Measurements from ENCODE around the gene PTPRG.
A peak's percentile ranks its signal among the peaks of the same experiment; 100 is the strongest.

Gene PTPRG

DNA sequence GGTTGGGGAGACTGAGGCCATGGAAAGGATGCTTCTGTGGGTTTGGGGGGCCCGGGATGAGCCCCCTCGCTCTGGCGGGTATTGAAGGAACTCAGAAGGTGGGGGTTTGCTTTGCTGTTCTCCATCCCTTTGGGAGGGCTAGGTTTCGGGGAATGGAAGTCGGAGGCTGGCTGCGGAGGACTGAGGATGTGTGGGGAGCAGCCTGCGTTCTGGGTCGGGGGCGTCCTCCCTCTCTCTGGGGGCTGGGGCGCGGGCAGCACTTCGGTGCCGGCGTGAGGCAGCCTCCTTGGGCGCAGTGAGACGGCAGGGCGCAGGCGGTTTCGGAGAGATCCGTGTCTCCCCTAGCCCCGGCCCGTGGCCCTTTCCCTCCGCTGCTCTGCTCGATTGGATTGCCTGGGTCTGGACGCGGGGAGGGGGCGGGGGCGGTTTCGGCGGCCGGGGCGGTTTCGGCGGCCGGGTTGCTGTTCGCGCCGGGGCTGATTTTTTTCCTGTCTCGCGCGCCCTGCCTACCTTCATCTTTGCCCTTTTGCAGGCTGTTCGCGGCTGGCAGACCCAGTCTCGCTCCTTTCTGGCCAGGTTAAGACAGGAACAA lies 1.4 kb downstream of the PTPRG start:
- peak; percentile 39 for DNase-seq (ENCODE audit: low spot score)

DNA sequence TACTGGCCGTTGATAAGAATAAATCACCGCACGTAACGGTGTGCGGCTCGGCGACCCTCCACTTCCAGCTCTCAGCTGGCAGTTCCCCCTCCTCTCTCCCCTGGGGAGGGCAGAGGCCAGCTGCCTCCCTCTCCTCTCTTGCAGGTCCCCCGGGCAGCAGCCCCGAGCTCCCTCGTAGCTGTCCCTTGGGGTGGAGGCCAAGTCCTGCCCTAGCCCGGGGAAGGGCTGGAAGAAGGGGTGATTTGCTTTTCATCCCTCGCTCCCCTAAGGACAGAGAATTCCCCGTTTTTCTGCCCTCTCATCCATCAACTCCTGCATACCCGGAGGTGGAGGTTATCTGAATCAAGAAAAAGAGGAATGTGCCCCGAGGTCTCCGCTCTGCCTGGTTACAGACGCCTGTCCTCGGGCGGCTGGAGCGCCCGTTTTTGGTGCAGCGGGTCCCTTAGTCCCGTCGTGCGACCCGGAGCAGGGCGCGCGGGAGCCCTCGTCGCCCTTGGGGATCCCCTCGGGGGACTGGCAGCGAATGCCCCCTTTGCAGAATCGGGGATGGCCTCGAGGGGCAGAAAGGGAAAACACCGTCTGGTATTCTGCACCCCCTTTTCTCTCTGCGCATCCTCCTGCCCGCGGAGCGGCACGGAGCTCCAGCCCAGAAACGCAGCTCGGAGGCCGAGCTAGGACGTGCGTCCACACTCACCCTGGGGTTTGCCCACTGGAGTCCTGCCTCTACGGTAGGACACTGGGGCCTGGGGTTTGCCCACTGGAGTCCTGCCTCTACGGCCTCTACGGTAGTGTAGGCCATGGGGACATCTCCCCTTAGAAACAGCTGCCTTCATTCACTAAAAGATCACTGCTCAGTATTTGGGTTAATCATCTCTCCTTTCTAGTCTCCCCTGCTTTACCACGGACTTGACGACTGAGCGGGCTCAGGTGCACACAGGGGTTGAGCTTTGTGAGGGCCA lies 2.2 kb downstream of the PTPRG start:
- no peak for DNase-seq (ENCODE audit: low spot score)

DNA sequence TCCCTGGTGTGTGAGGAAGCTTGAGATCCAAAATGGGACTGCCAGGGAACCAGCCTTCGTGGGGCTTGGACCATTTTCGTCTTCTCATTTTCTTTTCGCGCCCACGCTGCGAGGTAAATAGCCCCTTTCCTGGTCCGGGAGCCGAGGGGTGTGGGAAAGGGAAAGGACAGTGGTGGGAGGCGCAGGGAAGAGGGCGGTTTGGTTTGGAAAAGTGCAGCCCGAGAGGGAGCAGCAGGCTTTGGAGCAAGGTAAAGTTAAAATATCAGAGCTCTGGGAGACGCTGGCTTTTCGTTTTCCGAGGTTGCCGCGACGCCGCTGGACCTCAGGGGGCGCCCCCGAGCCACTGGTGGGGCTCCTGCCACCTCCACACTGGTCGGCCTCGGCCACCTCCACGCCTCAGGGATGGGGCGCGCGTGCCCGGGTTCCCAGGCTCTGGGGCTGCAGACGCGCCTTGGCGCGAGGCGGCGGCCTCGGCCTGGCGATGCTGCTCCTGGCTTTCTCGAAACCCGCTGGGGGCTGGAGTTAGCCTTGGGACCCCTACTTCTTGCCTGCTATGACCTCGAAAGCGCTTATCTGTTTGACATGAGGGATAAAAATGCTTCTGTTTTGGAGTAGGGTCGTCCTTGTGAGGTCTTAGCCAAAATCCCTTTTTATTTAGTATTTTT lies 3.2 kb downstream of the PTPRG start:
- no peak for DNase-seq (ENCODE audit: low spot score)

DNA sequence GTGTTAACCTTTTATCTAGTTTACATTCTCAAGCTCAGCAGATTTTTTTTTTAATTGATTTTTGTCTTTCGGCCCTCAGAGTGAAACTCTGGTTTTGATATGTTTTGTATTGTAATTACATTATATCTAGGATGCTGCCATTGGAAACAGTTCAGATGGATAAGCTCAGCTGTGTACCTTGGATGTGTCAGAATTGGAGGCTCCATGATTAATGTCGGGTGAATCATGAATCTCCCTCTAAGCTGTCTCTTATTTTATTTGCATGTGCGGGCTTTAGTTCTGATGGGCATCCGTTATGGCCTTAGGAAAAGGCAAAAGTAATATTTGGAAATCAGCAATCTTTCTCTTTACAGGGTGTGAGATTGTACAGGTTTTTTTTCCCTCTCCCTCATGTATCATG lies 4.2 kb downstream of the PTPRG start:
- DNase-seq (ENCODE audit: low spot score), result peak; percentile 53

DNA sequence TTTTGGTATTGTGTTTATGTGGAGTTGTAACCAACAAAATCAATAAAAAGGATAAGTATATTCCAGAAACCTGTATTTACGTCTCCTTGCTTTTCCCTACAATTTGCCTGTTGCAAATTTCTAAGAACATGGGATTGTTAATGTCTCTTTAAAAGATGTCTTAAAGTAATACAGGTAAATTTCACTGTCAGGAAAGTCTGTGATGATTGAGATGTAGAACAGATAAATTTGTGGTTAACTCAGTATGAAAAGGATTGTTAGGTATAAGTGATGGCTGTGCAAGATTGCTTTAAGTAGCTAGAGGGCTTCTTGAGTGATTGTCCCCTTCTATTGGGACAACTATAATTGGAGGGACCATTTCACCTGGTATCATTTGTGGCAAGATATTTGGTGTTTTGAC lies 6.8 kb downstream of the PTPRG start:
- DNase-seq (ENCODE audit: low spot score), result no peak

DNA sequence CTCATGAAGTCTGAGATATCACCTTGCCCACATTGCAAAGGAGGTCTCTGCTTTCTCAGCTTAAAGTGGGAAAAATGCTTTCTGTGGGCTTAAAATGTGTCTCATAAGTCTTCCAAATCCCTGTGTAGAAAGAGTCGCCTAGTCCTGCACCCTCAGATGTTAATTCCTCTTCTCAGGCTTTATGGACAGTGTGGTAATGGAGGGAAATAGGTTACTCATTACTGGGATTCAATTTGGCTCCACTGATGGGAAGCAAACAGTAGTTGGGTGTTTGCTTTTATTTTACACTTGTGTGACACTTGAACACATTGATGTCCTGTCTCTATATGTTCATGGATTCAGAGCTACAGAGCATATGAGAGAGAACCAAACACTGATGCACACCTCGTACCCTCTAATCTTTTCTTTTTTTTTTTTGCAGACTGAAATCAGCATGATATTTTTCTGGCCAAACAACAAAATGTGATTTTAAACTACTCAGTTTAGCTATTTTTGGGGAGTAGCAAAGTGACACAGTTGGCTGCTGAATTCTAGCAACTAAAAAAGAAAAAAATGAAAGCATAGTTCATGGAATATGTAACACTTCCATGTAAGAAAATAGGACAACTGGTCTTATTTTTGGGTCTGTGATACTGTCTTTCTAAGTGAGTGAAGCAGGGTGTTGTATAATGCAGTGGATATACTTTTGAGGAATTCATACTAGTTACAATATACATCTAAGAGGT lies 8.6 kb downstream of the PTPRG start:
- DNase-seq (ENCODE audit: low spot score), result no peak

DNA sequence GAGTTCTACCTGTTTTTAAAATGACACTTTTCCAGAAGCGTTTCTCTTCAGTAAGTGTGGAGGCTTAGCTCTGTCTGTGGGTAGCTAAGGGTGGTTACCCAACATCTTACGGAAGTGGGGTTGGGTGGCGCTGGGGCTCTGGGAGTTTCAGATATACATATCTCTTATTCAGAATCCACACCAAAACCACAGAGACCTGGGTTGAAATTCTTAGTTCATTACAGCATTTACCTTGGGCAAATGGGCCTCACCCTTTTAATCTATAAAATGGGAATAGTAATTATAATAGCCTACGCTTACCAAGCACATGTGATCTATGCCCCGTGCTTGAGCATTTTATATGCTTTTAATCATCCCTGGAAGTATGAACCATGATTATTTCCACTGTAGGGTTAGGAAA lies 9.4 kb downstream of the PTPRG start:
- DNase-seq (ENCODE audit: low spot score), result no peak

DNA sequence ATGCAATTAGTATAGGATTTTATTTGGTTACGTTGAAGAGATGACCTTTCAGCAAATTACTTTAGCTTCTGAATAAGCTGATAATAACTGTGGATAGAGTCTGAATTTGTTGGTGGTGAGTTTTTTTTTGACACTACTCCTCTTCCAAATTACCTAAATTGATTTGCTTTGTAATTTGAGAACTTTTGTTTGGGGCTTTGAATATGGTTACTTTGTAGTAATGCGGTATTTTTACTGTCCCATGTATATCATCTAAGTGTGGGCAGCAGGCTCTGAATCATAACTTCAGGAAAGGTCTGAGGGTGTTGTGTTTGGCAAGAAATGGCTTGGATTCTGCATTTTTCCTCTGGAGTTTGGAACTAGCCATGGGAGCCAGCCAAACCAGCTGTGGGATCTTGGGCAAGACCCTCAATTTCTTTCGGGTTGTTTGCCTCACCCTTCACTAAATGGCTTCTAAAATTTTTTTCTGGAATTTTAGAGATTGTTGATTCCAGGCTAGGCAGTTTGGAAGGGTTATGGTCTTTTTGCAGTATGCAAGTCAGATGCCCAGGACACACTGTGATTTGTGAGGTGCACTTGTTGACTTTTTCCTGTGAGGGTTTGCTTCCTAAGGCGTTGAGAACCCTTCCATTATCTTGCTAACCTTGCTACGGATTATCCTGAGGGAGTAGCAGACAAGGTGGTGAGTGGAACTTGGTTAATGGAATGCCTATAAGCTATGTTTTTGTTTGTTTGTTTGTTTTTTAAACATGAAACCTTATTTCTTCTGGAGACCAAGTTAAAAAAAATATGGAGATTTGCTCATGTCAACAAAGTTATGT lies 10.4 kb downstream of the PTPRG start:
- DNase-seq (ENCODE audit: low spot score), result no peak

DNA sequence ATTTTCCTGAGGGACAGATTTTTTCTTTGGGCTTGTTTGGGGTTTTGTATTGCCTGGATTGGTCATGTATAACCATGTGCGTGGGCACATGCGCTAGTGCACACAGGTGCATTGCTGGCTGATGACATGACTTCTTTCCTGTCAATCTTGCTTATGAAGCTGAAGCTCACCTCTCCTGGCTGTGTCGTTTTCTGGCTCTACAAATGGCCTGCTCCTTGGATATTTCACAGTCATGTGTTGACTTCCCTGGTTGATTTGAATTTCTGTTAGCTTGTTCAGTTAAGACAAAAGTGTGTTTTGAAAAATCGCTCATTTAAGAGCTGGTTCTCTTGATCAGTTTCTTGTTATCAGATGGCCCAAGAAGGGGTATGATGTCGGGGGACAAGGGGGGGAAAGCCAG lies 11.5 kb downstream of the PTPRG start:
- no peak for DNase-seq (ENCODE audit: low spot score)

DNA sequence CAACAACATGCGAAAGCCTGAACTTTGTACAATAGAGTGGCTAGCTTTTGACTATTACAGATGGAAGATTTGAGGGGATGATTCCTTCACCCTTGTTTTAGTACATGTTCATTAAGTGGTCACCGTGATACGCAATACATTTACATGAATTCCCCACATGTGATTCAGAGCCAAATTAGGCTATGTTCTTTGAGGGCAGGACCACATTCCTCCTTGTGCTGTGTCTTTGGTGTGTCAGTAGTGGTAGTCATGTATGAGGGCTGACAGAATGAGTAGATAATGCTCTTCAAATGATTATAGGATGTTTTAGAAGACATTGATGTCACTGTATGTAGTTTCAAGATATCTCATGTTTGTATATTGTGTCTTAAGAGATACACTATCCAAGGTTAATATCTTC lies 12.1 kb downstream of the PTPRG start:
- DNase-seq (ENCODE audit: low spot score), result no peak

DNA sequence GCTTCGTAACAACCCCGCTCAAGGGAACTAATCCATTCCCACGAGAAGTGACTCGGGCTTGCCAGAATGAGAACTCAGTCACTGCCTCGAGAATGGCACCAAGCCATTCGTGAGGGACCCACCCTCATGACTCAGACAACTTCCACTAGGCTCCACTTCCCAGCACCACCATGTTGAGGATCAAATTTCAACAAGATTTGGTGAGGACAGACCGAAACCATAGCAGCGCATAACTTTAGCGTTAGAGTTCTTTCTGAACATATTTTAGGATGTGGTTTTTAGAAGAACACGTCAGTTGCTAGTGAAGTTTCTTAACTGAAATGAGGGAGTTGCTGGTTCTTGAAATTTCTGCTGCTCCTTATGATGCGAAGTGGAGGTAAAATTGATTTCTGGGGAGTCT lies 13.5 kb downstream of the PTPRG start:
- peak; percentile 52 for DNase-seq (ENCODE audit: low spot score)

DNA sequence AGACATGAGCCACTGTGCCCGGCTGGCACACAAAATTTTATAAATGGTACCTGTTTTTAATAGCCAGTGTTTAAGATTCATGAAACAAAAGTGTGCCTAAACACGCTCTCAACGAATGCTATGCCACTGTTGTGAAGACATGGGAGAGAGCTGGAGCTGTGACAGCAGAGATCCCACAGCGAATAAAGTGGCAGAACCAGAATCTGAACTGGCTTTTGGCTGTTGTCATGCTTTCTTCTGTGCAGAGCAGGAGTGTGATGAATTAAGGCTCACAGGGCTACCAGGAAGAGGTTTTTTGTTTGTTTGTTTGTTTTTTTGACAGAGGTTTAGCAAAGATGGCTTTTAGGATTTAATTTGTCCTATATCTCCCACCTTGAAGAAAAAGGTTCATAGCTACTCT lies 14.5 kb downstream of the PTPRG start:
- DNase-seq (ENCODE audit: low spot score), result no peak

DNA sequence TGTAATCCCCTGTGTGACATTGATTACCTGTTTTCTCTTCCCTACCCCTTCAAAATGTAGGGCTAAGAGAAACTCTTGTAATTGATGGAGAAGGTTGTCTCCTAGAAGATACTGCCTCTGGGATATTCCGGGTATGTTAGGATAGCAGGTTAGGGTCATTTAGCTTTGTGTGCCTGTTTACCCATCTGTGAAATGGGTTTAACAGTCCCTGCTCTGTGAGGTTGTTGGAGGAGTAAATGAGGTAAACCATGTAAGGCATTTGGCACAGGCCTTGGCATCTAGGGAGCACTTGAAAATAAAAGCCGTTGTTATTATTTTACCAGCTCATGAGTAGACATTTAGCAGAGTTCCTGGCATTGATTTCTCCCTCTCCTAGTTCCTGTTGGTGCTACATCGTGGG lies 16.4 kb downstream of the PTPRG start:
- no peak for DNase-seq (ENCODE audit: low spot score)

DNA sequence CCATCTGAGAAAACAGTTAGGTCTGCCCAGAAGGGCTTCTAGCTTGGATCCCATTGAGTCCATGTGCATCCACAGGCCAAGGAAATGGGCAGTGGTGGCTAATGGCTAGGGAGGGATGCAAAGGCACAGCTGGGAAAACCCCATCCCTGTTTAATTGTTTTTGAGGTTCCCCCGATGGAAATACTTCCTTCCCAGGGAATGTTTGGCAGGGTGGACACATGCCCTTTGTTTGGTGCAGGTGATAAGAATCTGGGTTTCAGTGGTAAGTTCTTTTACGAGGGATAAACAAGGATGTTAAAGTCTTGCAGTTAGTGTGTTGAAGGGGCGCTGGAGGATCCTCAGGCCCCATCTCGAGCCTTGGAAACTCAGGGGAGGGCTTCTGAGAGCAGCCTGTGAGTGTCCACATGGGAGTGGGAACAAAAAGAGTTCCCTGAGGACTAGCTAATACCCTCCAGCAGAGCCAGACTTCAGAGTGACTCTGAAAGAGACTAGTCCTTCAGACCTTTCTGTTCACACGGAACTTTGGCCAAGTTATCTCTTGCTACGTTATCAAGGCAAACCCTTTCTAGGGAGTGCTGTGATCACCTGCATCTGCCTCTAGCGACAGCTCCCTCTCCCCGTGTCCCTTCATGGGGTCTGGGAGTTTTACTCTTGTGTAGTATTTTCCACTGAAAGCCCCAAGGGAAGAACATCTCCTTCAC lies 17.4 kb downstream of the PTPRG start:
- no peak for DNase-seq (ENCODE audit: low spot score)

DNA sequence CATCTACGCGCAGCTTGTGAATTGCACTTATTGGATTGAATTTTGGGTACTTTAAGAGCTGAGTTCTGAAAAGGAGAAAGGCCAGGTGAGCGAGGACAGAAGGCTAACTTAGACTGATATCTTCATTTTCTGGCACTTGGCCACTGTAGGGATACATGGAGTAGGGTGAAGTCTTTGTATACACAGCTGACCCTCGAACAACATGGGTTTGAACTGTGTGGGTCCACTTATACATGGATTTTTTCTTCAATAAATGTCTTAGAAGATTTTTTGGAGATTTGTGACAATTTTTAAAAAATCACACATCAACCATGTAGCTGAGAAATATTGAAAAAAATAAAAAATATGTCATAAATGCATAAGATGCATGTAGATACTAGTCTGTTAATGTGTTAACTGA lies 18.3 kb downstream of the PTPRG start:
- DNase-seq (ENCODE audit: low spot score), result no peak

DNA sequence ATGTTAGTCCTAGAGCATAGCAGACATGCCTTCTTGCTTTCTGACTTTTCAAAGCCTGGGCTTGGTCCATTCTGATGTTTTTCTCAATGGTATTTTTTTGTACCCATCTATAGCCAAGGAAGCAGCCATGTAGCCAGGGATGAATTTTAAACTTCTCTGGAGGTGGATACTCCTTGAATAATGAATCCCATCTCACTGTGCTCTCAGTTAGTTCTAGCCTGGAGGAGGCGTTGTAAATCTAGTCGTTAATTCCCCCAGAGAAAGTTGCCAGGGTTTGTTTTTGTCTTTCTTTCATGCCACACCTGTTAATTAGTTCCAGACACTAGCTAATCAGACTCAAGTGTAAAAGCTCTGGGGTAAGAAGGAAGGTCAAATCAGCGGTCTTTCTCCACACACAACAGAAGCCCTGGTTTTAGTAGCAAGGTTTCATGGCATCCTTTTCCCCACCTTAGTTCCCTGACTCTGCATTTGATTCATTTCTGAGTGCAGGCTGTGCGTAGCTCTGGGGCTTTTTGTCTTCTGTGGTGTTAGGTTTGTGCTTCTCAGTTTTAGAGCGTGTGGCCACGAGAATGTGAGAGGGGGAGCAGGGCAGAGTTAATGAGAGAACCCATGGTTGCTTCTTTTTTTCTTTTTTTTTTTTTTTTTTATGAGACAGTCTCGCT lies 19.7 kb downstream of the PTPRG start:
- DNase-seq (ENCODE audit: low spot score), result no peak

DNA sequence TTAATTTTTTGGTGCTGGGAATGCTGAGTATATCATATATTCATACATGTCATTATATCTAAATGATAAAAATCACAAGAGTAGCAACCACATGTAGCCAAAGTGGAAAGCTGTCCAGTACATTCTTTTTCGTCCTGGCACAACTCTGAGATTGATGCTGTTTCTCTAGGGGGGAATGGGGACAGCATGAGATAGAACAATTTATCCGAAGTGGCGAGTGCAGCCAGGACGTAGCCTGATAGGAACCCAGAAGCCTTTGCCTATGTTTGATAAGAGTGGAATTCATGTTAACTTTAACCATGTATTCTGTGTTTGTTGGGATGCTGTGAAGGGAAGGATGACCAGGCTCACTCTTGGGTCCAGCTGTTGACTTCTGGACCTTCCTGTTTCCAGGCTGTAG lies 20.9 kb downstream of the PTPRG start:
- DNase-seq (ENCODE audit: low spot score), result no peak

DNA sequence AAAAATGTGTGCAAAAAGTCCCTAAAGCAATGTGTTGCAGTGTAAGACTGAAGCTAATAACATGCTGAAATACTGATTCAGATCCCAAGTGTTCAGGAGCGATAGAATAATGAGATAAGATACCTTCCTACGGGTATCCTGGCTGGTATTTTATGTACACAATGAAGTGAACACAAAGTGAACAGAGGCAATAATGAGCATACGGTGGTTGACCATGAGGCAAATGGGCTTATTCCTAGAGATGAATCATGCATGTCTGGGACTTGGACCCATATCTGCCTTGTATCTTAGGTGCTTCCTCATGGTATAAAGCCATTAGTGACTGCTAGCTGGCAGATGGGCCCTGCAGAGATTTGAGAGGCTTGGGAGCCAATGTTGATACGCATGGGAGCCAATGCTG lies 21.5 kb downstream of the PTPRG start:
- no peak for DNase-seq (ENCODE audit: low spot score)

DNA sequence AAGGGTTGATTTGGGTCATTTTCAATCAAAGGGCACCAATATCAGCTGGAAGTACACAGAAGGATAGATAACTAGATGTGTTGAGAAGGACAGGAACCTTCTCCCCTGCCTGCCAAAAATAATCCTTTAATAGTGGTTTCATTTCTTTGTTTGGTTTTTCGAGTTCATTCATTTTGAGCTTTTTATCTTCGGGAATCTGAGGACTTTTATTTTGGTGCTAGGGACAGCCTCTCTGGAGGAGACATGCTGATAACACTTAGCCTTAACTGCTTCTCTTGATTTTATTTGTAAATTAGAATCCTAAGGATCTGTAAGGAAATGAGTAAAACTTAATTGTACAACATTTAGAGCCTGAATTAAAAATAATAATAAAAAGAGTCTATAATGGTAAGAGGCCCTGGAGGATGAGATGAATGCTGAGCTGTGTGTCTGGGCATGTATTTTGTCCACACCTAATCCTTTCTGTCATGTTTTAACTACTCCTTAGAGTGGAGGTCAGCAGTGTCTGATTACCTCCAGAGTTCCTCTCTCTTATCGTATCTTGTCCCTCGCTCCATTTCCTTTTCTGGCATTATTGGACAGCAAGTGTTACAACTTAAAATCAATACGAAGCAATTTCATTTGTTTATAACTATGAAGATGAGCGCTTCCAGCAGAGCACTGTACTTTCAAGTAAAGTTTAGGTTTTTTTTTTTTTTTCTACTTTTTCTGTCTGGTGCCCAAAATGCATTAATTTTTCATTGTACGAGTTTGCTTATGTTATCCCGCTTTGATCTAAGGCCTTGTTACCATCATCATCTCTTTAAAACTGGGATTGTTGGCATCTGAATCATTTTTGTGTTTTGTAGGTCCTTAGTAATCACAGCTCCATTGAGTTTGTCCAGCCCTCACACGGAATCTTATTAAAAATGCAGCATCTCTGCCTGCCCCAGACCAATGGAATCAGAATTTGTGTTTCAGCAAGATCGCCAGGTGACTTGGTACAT lies 22.8 kb downstream of the PTPRG start:
- DNase-seq (ENCODE audit: low spot score), result no peak

All from RKO (cell line).